HepG2 (cell line): ENCODE measurements around the gene COL27A1. TPM values are rescaled to one million over a fixed set of nuclear protein-coding genes. Genes with fewer than 3 reads are reported as not detected.
"Not testable (repeated sequence)": the region's sequence is repeated elsewhere in the genome, so short reads cannot be mapped to it uniquely, and the experiment has no call there.

Experiments
- ATAC-seq: fragments of 200-7000 bp; cut with Tn5 transposase; 3 replicates; pipeline ENCODE4 v1.9.1; 2020; ENCODE audit warnings: mild to moderate bottlenecking, moderate library complexity
- BruUV-seq: library from RNA; stranded (reverse); fragments of 400-500 nt; replicated peaks from 2 replicates; lab custom pipeline; 2021; lab: Mats Ljungman, UMichigan
- CTCF ChIA-PET: fragments of 300-600 bp; formaldehyde crosslinking; extraction: SDS; loops from one replicate; lab custom pipeline; 2021; ENCODE audit warnings: low total read pairs, inconsistent platforms, low intra/inter-chr PET ratio; lab: Yijun Ruan, JAX
- POLR2A ChIA-PET: fragments of 350-600 bp; sonication (Branson Sonifier 250); formaldehyde crosslinking; loops from one replicate; lab custom pipeline; 2020; ENCODE audit warnings: antibody characterized with exemption, inconsistent platforms; lab: Yijun Ruan, JAX
- DNase-seq: peaks from one replicate; pipeline ENCODE4 v3.0.0-alpha.2; 2015; ENCODE audit warnings: low spot score
- FAIRE-seq: peaks from 3 replicates; lab custom pipeline; 2011; peaks lifted over from hg19 to GRCh38; lab: Jason Lieb, UNC
- H2AFZ ChIP-seq: one replicate; pipeline ENCODE4 v1.6.1; 2011; ENCODE audit warnings: low read length, inconsistent platforms
- H3K27ac ChIP-seq: fragments of 300-600 bp; 3 replicates; pipeline ENCODE4 v1.8.0; 2011; ENCODE audit warnings: mixed run types, mild to moderate bottlenecking, mixed read lengths, low read length, inconsistent platforms; ENCODE audit not compliant: insufficient read depth; ENCODE audit errors: extremely low read length
- H3K27me3 ChIP-seq, 2 experiments: fragments of 200-600 bp in 1 of 2; 2 replicates in 1 of 2; 3 replicates in 1 of 2; pipeline versions ENCODE4 v1.6.0 to v1.8.0; 2011; ENCODE audit warnings: low read length in 2 of 2, mild to moderate bottlenecking in 2 of 2, moderate library complexity in 2 of 2, inconsistent platforms in 1 of 2; ENCODE audit not compliant: insufficient read depth in 2 of 2, control insufficient read depth in 1 of 2
- H3K36me3 ChIP-seq, 2 experiments: fragments of 200-600 bp in 1 of 2; replicated peaks in 1 of 2; 2 replicates in 1 of 2; 3 replicates in 1 of 2; pipeline versions ENCODE4 v1.5.1 to v1.8.0; 2011; ENCODE audit warnings: low read length in 2 of 2, inconsistent platforms in 1 of 2; ENCODE audit not compliant: insufficient read depth in 2 of 2, control insufficient read depth in 1 of 2
- H3K4me1 ChIP-seq: 2 replicates; pipeline ENCODE4 v1.5.1; 2012; ENCODE audit warnings: low read length, inconsistent platforms; ENCODE audit not compliant: insufficient read depth
- H3K4me2 ChIP-seq: 2 replicates; pipeline ENCODE4 v1.6.0; 2011; ENCODE audit warnings: low read depth, low read length, inconsistent platforms
- H3K4me3 ChIP-seq, 3 experiments: fragments of 200-600 bp in 1 of 3; sonication (generic), shearing (Covaris generic) in 1 of 3; replicated peaks in 1 of 3; 2 replicates each; pipeline ENCODE4 v1.5.1; 2011 to 2016; ENCODE audit warnings: low read length in 3 of 3, inconsistent platforms in 2 of 3, low read depth in 2 of 3, mild to moderate bottlenecking in 2 of 3, control low read depth in 1 of 3, mixed read lengths in 1 of 3; ENCODE audit not compliant: insufficient read depth in 1 of 3
- H3K79me2 ChIP-seq: one replicate; pipeline ENCODE4 v1.6.1; 2011; ENCODE audit warnings: low read length, inconsistent platforms; ENCODE audit not compliant: insufficient read depth
- H3K9ac ChIP-seq: 2 replicates; pipeline ENCODE4 v1.6.0; 2011; ENCODE audit warnings: mild to moderate bottlenecking, low read depth, low read length, inconsistent platforms; ENCODE audit not compliant: insufficient read depth
- H3K9me3 ChIP-seq: 2 replicates; pipeline ENCODE4 v1.5.1; 2012; ENCODE audit warnings: mild to moderate bottlenecking, low read length
- H4K20me1 ChIP-seq: 2 replicates; pipeline ENCODE4 v1.6.0; 2011; ENCODE audit warnings: inconsistent platforms, mild to moderate bottlenecking, low read length, moderate library complexity; ENCODE audit not compliant: insufficient read depth
- ELF3 ChIP-seq: IDR thresholded peaks from 2 replicates; pipeline ENCODE4 v1.6.1; 2016; ENCODE audit warnings: missing genetic modification reagents, missing compliant biosample characterization
- NCOA2 ChIP-seq: sonication (generic); formaldehyde crosslinking; IDR thresholded peaks from 2 replicates; pipeline ENCODE4 v1.8.0; 2022; ENCODE audit warnings: inconsistent platforms
- NFKBIZ ChIP-seq: IDR thresholded peaks from 2 replicates; pipeline ENCODE4 v1.6.1; 2018; ENCODE audit warnings: missing genetic modification reagents, missing compliant biosample characterization
- POLR2G ChIP-seq: fragments of 200-400 bp; formaldehyde crosslinking; IDR thresholded peaks from 2 replicates; pipeline ENCODE4 v1.6.1; 2018; ENCODE audit warnings: mild to moderate bottlenecking, low read depth, low read length, moderate library complexity
- RXRB ChIP-seq: IDR thresholded peaks from 2 replicates; pipeline ENCODE4 v1.6.1; 2016; ENCODE audit warnings: borderline replicate concordance, missing genetic modification reagents, missing compliant biosample characterization
- TARDBP ChIP-seq: sonication (generic); formaldehyde crosslinking; IDR thresholded peaks from 2 replicates; pipeline ENCODE4 v1.8.0; 2022; ENCODE audit warnings: mild to moderate bottlenecking, missing genetic modification reagents
- TBX3 ChIP-seq: fragments of 450-650 bp; IDR thresholded peaks from 2 replicates; pipeline ENCODE4 v1.6.1; 2017; ENCODE audit warnings: antibody characterized with exemption, mild to moderate bottlenecking, inconsistent platforms, borderline replicate concordance
- WGBS: methylation state at CpG from one replicate; pipeline ENCODE4 v1.1.6; 2017; ENCODE audit warnings: low lambda C conversion rate; 5-methylcytosine and 5-hydroxymethylcytosine counted together
- in situ Hi-C: cut with HindIII; loops from 2 replicates; pipeline ENCODE4 v1.10.0; 2017; ENCODE audit warnings: low pct_unique_long_range_greater_than_20kb; ENCODE audit not compliant: extremely low pct_ligation_motif_present
- intact Hi-C: fragments of 100-400 bp; cut with micrococcal nuclease; formaldehyde crosslinking; loops from one replicate; pipeline ENCODE4 v1.10.0; 2022; ENCODE audit not compliant: unreplicated experiment
- polyA plus RNA-seq, 8 experiments: library from polyadenylated mRNA; depleted of rRNA in 3 of 8; stranded (reverse) in 7 of 8; unstranded in 1 of 8; fragments of >200 nt; fragmentation: Illumina TruSeq in 4 of 8; extraction: Trizol in 4 of 8; gene quantifications; 2 replicates each; pipeline versions ENCODE4 v1.2.1 to v1.2.3, GENCODE V29; 2011 to 2016; ENCODE audit warnings: low read depth in 4 of 8, missing spikeins in 1 of 8, mixed read lengths in 1 of 8; ENCODE audit not compliant: insufficient read depth in 1 of 8
- total RNA-seq, 5 experiments: library from RNA; depleted of rRNA; stranded (reverse); fragments of >200 nt; fragmentation: Illumina TruSeq; extraction: Trizol; gene quantifications; 2 replicates each; pipeline ENCODE4 v1.2.3, GENCODE V29; 2016; ENCODE audit warnings: low read depth in 1 of 5
- TF ChIP-seq, protein P1 (sequence below): sonication (generic); formaldehyde crosslinking; IDR thresholded peaks from 2 replicates; pipeline ENCODE4 v1.4.0; 2020; ENCODE audit warnings: missing genetic modification reagents, borderline replicate concordance
- TF ChIP-seq, protein P2 (sequence below): IDR thresholded peaks from 2 replicates; pipeline ENCODE4 v1.6.1; 2016; ENCODE audit warnings: low read depth
- TF ChIP-seq, protein P3 (sequence below): sonication (generic); formaldehyde crosslinking; IDR thresholded peaks from 2 replicates; pipeline ENCODE4 v1.4.0; 2020; ENCODE audit warnings: missing genetic modification reagents

COL27A1 gene
- total and polyA plus RNA-seq, 2 of the 13 experiments (the other 11 are each of a cell fraction or from before 2014, with no cell fraction given): 71.3 to 89.1 TPM

DNA sequence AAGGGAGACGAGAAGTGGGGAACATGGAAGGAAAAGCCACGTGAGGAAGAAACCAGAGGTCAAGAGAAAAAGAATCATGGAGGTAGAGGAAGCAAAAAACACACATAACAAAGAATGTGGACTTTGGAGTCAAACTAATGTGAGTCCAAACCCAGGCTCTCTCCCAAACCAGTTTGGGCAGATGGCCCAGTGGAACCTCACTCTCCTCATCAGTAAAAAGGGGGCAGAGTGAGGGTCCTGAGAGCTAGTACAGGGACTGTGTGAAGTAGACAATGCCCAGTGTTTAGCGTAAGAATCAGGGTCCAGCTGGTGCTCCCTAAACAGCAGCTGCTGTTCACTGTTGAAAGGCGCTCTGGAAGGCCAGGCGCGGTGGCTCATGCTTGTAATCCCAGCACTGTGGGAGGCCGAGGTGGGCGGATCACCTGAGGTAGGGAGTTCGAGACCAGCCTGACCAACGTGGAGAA, 173.1 kb downstream of the COL27A1 start (continued):
- TF ChIP-seq, protein P1, sequence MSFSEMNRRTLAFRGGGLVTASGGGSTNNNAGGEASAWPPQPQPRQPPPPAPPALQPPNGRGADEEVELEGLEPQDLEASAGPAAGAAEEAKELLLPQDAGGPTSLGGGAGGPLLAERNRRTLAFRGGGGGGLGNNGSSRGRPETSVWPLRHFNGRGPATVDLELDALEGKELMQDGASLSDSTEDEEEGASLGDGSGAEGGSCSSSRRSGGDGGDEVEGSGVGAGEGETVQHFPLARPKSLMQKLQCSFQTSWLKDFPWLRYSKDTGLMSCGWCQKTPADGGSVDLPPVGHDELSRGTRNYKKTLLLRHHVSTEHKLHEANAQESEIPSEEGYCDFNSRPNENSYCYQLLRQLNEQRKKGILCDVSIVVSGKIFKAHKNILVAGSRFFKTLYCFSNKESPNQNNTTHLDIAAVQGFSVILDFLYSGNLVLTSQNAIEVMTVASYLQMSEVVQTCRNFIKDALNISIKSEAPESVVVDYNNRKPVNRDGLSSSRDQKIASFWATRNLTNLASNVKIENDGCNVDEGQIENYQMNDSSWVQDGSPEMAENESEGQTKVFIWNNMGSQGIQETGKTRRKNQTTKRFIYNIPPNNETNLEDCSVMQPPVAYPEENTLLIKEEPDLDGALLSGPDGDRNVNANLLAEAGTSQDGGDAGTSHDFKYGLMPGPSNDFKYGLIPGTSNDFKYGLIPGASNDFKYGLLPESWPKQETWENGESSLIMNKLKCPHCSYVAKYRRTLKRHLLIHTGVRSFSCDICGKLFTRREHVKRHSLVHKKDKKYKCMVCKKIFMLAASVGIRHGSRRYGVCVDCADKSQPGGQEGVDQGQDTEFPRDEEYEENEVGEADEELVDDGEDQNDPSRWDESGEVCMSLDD (CRISPR knock-in tag): 0 out of 2 replicates have a peak, but pooled peaks have one; percentile 41
- TF ChIP-seq, protein P2, sequence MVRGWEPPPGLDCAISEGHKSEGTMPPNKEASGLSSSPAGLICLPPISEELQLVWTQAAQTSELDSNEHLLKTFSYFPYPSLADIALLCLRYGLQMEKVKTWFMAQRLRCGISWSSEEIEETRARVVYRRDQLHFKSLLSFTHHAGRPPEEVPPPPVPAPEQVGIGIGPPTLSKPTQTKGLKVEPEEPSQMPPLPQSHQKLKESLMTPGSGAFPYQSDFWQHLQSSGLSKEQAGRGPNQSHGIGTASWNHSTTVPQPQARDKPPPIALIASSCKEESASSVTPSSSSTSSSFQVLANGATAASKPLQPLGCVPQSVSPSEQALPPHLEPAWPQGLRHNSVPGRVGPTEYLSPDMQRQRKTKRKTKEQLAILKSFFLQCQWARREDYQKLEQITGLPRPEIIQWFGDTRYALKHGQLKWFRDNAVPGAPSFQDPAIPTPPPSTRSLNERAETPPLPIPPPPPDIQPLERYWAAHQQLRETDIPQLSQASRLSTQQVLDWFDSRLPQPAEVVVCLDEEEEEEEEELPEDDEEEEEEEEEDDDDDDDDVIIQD (CRISPR knock-in tag): 0 out of 2 replicates have a peak, but pooled peaks have one; percentile 12

DNA sequence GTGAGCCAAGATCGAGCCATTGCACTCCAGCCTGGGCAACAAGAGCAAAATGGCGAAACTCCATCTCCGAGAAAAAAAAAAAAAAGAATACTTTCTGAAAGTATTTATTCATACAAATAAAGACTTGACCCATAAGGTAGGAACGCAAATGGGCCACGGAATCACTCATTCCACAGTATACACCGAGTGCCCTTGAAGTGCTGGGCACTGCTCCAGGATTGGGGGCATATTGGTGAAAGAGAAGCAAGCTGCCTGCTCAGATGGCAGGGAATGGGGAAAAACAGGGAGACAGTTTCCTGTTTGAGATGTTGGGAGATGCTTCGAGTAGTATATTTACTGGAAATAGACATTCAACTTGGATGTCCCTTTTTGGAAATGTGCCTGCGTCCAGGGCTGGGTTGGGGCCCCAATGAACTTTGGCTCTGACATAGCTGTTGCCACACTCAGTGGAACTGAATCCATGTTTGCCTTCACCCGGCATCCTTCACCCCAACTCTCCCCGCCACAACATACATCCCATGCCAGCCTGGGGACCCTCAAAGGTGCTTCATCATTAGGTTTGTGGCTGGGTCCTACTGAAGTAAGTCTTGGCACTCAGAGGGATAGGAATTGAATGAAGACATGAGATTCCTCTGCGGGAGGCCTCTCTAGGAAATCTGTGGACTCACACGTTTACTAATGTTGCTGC, 173.7 kb downstream of the COL27A1 start:
- H3K27me3 ChIP-seq, BruUV-seq, H3K9me3 ChIP-seq, CTCF ChIA-PET, in situ Hi-C loops, FAIRE-seq, H4K20me1 ChIP-seq, H3K36me3 ChIP-seq, H2AFZ ChIP-seq, intact Hi-C loops: not testable (repeated sequence)
- peak overlapping the region; percentile 67 for H3K9ac ChIP-seq
- peak overlapping the region; percentile 96 for H3K27ac ChIP-seq
- POLR2A ChIA-PET: interaction anchor here (0.8 to 1.7 kb wide), 6 partner anchors 14 to 251 kb away, joined by 3 to 8 read pairs (median 4); partner anchors contain the start of genes AMBP and KIF12
- DNase-seq (peak; percentile 82), ATAC-seq (peak; percentile 72)
- 4% methylated on average over 9 of the region's 12 CpGs for WGBS
- peak overlapping the region in 2 of 3 experiments; percentile 34 to 52; a peak in 3 of 6 replicates for H3K4me3 ChIP-seq
- H3K4me2 ChIP-seq: peak overlapping the region; percentile 76
- peaks cover 16% of the 10 kb centered on the region for H3K79me2 ChIP-seq
- peaks cover 58% of the 10 kb centered on the region for H3K4me1 ChIP-seq
- TF ChIP-seq, protein P1 (CRISPR knock-in tag): peak; percentile 91
- peak; percentile 79 for TF ChIP-seq NCOA2 (CRISPR knock-in tag)
- TF ChIP-seq, protein P3, sequence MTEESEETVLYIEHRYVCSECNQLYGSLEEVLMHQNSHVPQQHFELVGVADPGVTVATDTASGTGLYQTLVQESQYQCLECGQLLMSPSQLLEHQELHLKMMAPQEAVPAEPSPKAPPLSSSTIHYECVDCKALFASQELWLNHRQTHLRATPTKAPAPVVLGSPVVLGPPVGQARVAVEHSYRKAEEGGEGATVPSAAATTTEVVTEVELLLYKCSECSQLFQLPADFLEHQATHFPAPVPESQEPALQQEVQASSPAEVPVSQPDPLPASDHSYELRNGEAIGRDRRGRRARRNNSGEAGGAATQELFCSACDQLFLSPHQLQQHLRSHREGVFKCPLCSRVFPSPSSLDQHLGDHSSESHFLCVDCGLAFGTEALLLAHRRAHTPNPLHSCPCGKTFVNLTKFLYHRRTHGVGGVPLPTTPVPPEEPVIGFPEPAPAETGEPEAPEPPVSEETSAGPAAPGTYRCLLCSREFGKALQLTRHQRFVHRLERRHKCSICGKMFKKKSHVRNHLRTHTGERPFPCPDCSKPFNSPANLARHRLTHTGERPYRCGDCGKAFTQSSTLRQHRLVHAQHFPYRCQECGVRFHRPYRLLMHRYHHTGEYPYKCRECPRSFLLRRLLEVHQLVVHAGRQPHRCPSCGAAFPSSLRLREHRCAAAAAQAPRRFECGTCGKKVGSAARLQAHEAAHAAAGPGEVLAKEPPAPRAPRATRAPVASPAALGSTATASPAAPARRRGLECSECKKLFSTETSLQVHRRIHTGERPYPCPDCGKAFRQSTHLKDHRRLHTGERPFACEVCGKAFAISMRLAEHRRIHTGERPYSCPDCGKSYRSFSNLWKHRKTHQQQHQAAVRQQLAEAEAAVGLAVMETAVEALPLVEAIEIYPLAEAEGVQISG (CRISPR knock-in tag): 0 out of 2 replicates have a peak, but pooled peaks have one; percentile 33
- peak; percentile 71 for TF ChIP-seq RXRB (CRISPR knock-in tag)
- peak; percentile 19; the same call in 1 of the 2 replicates for TF ChIP-seq ELF3 (CRISPR knock-in tag)
- TF ChIP-seq POLR2G: 0 out of 2 replicates have a peak, but pooled peaks have one; percentile 27
- 0 out of 2 replicates have a peak, but pooled peaks have one; percentile 35 for TF ChIP-seq TARDBP (CRISPR knock-in tag)
- TF ChIP-seq TBX3: peak; percentile 47; the same call in 1 of the 2 replicates
- 0 out of 2 replicates have a peak, but pooled peaks have one; percentile 40 for TF ChIP-seq NFKBIZ (CRISPR knock-in tag)
